Stimulated activated CD8-positive, alpha-beta memory T cell treated with anti-CD3 and anti-CD28 coated beads, Interleukin-15, amount 100 ng/mL, for 1 hour (primary cell): ENCODE results near the gene CRB2.

Experiments used
- DNase-seq: peaks from one replicate; pipeline ENCODE4 v3.0.0-alpha.2; 2020; ENCODE audit warnings: low read depth

The CRB2 gene

GRCh38 chr9:123422635-123423310 lies 66.8 kb downstream of the CRB2 start:
- no peak for DNase-seq

GRCh38 chr9:123423311-123423640 lies 67.3 kb downstream of the CRB2 start:
- DNase-seq, result no peak

DNA sequence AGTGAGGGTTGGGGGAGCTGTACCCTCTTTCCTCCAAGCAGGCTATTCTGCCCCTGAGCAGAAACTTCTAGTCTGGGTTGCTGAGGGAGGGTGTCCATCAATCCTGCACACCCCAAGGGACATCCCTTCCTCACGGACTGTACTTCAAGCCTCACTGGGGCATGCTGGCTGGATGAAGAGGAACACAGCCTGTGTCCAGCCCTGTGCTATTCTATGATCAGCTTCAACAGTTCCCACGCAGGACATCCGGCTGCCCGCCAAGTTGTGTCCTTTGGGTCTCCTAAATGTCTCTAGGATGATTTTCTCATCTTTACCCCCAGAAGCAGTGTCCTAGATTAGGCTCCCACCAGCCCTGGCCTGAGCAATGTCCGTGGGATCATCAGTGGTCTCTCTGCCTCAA lies 68.1 kb downstream of the CRB2 start:
- no peak for DNase-seq

GRCh38 chr9:123424552-123425225 lies 68.7 kb downstream of the CRB2 start:
- DNase-seq, result no peak

DNA sequence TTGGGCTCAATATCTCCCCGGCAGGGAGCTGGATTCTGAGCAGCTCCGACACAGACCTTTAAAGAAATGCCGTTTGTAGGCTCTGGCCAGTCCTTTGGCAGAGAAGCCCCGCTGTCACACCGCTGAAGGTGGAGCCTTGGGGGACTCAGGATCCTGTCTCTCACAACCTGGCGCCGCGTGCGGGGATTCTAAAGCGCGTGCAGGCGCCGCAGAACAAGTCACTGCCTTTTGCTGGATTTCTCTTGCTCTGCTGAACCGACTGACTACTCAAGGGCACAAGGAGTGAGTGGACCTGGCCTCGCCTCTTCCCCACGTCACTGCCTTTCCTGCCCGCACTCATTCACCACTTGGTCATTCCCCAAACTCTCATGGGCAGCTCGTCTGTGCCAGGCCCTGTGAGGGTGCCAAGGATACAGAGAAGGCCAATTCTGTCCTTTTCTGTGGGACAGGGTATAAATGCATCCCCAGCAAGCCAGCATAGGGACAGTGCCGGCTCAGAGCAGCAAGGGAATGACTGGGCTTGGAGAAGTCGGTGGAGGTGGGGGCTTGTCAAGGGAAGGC lies 69.3 kb downstream of the CRB2 start:
- DNase-seq, result no peak

DNA sequence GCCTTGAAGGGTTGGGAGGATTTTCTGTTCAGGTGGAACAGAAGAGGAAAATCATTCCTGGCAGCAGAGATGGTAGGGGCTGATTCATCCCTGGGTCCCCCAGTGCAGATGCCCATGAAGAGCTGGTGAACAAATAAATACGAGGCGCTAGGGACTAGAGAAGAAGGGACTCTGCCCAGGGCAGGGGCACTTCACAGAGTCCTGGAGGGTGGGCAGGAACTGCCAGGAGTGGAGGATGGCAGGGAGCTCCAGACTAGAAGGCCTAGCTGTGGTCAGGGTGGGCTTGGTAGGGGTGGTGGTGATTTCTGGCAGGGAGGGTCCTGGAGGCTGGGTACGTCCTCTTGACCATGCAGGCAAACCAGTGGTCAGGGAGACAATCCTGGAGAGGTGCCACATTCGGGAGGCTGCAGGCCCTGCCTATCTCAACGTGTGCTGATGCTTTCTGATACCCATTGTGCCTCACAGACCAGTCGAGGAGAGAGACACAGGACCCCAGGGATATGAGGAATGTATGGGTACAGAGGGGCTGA lies 69.9 kb downstream of the CRB2 start:
- DNase-seq, result no peak

DNA sequence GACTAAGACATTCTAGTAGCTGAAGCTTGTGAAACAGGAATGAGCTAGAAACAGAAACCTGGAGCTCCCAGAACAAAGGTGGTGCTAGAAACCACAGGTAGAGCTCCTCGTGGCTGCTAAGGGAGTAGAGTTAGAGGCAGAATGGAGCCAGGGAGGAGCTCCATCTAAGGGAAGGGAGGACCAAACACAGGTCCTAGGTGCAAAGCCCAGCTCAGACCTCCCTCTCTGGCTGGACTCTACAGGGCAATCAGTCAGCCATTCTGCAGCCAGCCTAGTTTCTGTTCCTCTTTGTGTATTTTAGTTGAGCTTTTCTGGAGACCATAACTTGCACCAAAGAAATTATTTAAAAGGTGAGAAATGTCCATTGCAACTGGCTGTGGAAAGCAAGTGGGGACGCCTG lies 70.4 kb downstream of the CRB2 start:
- no peak for DNase-seq
